GM18858 (cell line): Measurements from ENCODE around the gene FST.

Experiments used
- ATAC-seq: cut with Tn5 transposase; IDR thresholded peaks from one replicate; pipeline ENCODE4 v1.9.1; 2021; ENCODE audit not compliant: unreplicated experiment

The FST gene, protein sequence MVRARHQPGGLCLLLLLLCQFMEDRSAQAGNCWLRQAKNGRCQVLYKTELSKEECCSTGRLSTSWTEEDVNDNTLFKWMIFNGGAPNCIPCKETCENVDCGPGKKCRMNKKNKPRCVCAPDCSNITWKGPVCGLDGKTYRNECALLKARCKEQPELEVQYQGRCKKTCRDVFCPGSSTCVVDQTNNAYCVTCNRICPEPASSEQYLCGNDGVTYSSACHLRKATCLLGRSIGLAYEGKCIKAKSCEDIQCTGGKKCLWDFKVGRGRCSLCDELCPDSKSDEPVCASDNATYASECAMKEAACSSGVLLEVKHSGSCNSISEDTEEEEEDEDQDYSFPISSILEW

GRCh38 chr5:53480416-53481158, at the start of gene FST:
FST (plus strand) TSS chr5:53480629; CDS start chr5:53480792, 163 bp downstream.
- ATAC-seq: no peak

DNA sequence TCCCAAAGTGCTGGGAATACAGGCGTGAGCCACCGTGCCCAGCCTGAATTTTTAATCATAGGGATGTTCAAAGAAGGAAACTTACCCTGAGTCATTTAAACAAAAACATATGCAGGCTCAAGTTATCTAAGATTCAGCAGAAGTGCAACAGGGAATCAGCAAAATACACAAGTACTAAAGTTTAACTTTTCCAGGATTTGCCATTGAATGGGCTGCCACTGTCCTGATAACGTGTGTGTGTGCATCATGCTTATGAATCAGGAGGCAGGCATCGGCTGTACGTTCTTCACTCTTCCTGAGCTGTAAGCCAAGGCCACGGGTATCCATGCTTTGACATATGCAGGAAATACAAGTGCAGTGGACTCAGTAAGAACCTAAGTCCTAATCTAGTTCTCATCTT, 48.8 kb upstream of the FST start:
- ATAC-seq: no peak

- no peak for ATAC-seq
These were observed 47.4 kb upstream of the FST start for GRCh38 chr5:53433026-53433425.

DNA sequence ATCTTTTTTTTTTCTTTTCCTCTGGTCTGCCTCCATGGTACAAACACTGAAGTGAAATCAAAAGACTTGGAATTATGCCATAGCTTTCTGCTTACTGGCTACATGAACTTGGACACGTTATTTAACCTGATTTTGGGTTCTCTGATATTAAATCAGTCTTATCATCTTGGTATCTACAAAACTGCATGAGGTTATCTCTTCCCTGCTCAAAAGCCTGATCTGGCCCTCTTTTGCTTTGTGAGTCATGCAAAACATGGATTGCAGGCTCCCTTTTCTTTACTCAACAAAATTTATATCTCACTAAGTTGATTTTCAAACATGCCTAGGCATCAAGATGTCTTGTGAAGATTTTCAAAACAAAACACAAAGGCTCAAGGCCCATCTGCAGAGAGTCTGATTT, 45.9 kb upstream of the FST start:
- ATAC-seq: no peak

DNA sequence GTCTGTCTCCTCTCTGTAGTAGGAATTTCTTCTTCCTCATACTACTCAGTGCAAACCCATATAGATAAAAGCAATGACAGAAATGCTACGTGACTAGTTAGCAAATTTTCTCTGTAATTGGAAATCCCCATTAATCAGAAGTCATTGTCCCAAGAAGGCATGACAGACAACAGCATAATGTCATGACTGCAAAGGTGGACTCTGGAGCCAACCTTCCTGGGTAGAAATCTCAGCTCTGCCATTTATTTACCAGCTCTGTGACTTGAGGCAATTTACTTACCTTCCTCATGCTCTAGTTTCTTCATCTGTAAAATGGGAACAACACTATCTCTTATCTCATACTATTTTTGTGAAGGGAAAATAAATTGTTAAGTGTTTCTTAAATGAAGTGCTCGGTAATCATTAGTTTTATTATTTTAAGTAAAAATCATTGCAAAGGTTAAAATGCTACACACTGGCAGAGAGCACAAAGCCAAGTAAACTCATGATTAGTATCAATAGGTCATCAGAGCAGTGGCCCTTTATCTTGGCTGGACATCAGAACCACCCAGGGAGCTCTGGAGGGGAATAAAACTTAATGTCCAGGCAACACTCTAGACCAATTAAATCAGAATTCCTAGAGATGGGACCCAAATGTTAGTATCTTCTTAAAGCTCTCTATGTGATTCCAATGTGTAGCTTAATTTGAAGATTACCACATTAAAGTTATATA, 43.8 kb upstream of the FST start:
- no peak for ATAC-seq

- no peak for ATAC-seq
These were observed 42.4 kb upstream of the FST start for GRCh38 chr5:53438079-53438478.

GRCh38 chr5:53438486-53439472, 41.6 kb upstream of the FST start:
- no peak for ATAC-seq

DNA sequence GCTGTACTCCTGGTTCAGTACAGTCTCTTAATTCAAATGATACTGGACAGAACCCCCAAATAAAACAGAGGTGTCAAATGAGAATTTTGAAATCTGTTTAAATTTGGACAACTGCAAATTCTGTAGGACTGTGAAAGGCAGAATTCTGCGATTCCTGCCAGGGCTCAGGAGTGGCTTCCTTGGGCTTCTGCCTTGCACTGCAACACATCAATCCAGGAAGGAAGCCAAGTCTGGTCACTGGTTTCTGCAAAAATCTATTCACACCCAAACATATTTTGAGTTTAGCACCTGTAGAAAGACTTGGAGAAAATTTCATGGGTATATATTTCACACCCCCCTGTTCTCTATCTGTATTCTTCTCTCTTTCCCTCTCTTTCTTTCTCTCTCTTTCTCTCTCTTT, 37.5 kb upstream of the FST start:
- no peak for ATAC-seq

GRCh38 chr5:53445569-53445968, 34.9 kb upstream of the FST start:
- ATAC-seq: no peak

- ATAC-seq: no peak
These were observed 33.5 kb upstream of the FST start for GRCh38 chr5:53446908-53447307.

DNA sequence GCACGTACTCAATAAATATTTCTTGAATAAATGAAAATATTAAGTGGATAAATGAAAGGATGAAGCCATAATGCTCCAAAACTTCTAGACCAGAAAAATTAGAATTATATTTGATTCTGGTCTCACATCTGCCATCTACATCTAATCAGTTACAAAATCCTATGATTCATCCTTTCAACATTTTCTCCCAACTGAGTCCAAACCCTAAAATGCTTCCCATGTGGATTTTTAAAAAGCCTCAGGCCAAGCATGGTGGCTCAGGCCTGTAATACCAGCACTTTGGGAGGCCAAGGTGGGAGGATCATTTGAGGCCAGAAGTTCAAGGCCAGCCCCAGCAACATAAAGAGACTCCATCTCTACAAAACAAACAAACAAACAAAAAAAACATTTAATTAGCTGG, 31.6 kb upstream of the FST start:
- no peak for ATAC-seq

DNA sequence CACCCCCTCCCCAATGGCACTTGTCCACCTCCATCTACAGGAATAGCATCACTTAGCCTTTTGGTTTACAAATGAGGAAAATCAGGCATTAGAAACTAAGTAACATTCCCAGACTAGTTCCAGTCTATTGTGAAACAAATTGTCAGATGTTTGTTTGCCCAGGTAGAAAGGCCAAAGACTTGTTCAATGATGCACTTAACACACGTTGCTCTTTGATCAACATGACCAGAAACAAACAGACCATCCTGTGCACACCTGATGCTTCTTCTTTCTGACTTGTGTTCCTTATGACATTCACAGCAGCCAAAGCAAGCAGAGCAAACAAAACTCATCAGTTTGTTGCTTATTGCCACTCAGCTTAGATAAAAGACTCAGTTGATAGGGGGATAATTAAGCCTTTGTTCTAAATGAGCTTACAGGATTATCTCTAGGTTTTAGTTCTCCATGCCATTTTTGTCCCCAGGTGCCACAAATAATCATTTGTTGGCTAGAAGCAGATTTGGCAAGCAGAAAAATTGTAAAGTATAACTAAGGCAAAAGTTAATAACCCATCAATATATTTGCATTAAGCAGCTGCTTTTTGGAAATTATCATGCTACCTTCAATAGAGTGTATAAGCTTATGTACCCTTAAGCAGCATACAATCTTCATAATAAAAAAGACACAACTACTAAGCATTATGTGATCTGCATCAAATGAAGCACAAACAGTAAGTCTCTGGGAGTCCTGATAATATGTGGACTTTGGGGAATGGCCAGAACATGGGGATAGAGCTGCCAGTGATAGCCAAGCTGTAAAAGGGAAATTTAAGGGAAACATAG, 26.3 kb upstream of the FST start:
- ATAC-seq: no peak

- ATAC-seq: no peak
These were observed 25.8 kb upstream of the FST start for GRCh38 chr5:53454719-53455000.

DNA sequence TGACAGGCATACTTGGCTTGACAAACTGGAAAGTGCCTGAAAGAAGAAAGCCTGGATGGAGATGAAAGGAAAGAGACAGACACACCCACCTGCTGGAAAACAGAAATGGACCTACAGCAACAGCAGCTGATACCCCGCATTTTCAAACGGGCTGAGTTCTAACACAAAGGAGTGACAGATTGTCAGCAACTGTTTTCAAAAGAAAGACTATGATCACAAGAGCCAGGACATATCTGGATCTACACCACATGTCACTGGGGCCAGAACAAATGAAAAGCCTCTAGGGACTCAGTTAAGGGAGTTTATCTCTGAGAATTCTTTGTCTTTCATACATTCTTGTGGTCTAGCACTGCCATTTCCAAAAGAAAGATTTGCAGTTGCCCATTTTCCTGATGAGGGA, 24.1 kb upstream of the FST start:
- ATAC-seq: no peak

DNA sequence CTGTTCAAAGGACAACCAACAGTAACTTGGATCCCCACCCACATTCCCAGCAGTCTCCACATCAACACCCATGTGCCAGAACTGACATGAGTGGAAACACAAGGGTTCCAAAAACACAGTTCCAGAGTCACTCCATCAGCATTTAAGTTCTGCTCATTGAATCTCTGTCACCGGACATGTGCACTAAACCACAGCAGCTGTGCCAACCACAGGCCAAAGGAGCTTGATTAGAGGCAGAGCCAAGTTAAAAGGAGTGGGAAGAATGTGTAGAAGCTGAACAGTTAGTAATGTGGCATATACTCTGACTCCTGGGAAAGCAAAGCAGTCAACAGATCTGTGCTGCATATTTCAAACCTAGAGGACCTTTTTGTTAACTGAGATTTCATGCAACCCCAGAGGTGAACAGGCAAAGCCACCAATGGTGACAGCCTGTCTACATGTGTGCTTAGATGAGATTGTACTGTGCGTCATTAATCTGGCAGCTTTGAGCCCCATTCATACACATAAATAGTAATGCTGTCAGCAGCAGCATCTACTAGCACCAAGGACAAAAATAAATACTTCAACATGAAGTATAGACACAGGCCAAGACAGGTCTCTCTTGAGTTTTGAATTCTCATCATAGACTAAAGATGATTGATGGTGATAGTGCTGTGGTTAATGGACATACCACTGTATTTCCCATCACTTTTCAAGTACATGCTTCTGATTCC, 16.4 kb upstream of the FST start:
- no peak for ATAC-seq

GRCh38 chr5:53464722-53465121, 15.7 kb upstream of the FST start:
- no peak for ATAC-seq

- ATAC-seq: no peak
These were observed 10.3 kb upstream of the FST start for GRCh38 chr5:53469946-53470687.

GRCh38 chr5:53472279-53472678, 8.2 kb upstream of the FST start:
- no peak for ATAC-seq
